ENCODE data around the gene ATMIN. TPM values are rescaled to one million over a fixed set of nuclear protein-coding genes. Genes with fewer than 3 reads are reported as not detected.

ATMIN gene
- total RNA-seq, 1 donor from 2014 or later = 95.0 TPM

- no peaks in the 10 kb centered on the region for H3K36me3 ChIP-seq
- H3K4me1 ChIP-seq = peaks cover 10% of the 10 kb centered on the region
- H3K4me3 Mint-ChIP-seq = no peak overlapping the region
- TF ChIP-seq EZH2 (IDR thresholded peaks at IDR 0.05) = no peak
- TF ChIP-seq CTCF (IDR thresholded peaks at IDR 0.05) = no peak
- TF ChIP-seq EZH2phosphoT487 (IDR thresholded peaks at IDR 0.05) = no peak
- H3K9ac ChIP-seq = no peak overlapping the region
- H3K4me3 ChIP-seq = no peak overlapping the region
- no peak overlapping the region for H2AFZ ChIP-seq (replicated peaks)
- no peaks in the 10 kb centered on the region for H3K9me3 ChIP-seq (ENCODE audit: low read depth)
- no peaks in the 10 kb centered on the region for H3K9me3 Mint-ChIP-seq
- no peak overlapping the region for H3K4me2 ChIP-seq
- H3K4me1 Mint-ChIP-seq = peaks cover 13% of the 10 kb centered on the region
- H3K27ac Mint-ChIP-seq = no peak overlapping the region
- no peak overlapping the region for H3K27ac ChIP-seq
- peaks cover 46% of the 10 kb centered on the region for H3K79me2 ChIP-seq (ENCODE audit: low read depth)
- H4K20me1 ChIP-seq (ENCODE audit: low read depth) = no peaks in the 10 kb centered on the region
- H3F3A ChIP-seq (ENCODE audit: low read depth) = no peaks in the 10 kb centered on the region
- H3K27me3 Mint-ChIP-seq (ENCODE audit: insufficient read depth, low read depth) = peaks cover 4% of the 10 kb centered on the region
- H3K27me3 ChIP-seq = no peaks in the 10 kb centered on the region
- no peak for DNase-seq (ENCODE audit: low spot score)
- peaks cover 6% of the 10 kb centered on the region for H3K36me3 Mint-ChIP-seq
Observed at GRCh38 chr16:80993834-80994233, 41.8 kb upstream of the ATMIN start.

DNA sequence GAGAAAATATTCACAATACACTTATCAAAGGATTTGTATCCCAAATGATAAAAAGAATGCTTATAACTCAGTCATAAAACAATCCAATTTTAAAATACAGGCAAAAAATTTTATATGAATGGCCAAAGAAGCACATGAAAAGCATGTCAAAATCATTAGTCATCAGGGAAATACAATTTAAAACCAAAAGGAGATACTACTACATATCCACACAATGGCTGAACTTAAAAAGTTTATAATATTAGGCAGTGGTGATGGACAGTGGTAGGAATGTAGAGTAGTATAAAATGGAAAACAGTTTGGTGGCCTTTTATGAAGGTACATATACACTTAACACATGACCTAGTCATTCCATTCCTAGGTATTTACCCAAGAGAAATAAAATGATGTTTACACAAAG is 41.2 kb upstream of the ATMIN start:
- Mint-ChIP-seq H3K4me3 (no peak overlapping the region), H3K4me1 (peaks cover 13% of the 10 kb centered on the region), H3K9me3 (peaks cover under 1% of the 10 kb centered on the region), H3K36me3 (peaks cover 12% of the 10 kb centered on the region), H3K27ac (no peak overlapping the region), H3K27me3 (ENCODE audit: insufficient read depth, low read depth) (peaks cover 4% of the 10 kb centered on the region)
- Histone ChIP-seq H2AFZ (replicated peaks) (no peak overlapping the region), H3K79me2 (ENCODE audit: low read depth) (peaks cover 52% of the 10 kb centered on the region), H3K27ac (no peak overlapping the region), H3K9me3 (ENCODE audit: low read depth) (no peaks in the 10 kb centered on the region), H3K9ac (no peak overlapping the region), H3F3A (ENCODE audit: low read depth) (no peaks in the 10 kb centered on the region), H3K4me2 (no peak overlapping the region), H3K36me3 (no peaks in the 10 kb centered on the region), H4K20me1 (ENCODE audit: low read depth) (no peaks in the 10 kb centered on the region), H3K4me1 (peaks cover 10% of the 10 kb centered on the region), H3K27me3 (no peaks in the 10 kb centered on the region), H3K4me3 (no peak overlapping the region)
- DNase-seq (ENCODE audit: low spot score) = no peak
- no peak for TF ChIP-seq EZH2phosphoT487 (IDR thresholded peaks at IDR 0.05)
- no peak for TF ChIP-seq CTCF (IDR thresholded peaks at IDR 0.05)
- no peak for TF ChIP-seq EZH2 (IDR thresholded peaks at IDR 0.05)

DNA sequence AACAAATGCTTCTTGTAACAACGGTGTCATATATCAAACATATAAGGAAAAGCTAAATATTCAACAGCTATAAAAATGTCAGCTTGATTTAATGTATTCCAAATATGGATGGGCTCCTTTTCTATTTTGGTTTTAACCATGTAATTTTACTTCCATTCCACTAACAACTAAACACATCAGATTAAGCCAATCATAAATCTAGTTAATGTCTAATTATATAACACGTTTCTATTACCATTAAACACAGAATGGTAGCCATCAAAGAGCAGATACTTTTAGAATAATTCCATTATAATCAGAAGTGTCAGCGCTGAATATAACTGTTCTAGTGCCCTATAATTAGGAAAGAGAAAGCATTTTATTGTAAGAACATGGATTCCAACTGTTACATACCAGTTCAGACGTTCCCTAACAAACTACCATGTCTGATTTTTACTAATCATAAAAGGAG is 38.9 kb upstream of the ATMIN start:
- peaks cover 4% of the 10 kb centered on the region for H3K9me3 Mint-ChIP-seq
- H3K4me3 Mint-ChIP-seq = no peak overlapping the region
- H3K27ac ChIP-seq = no peak overlapping the region
- H3F3A ChIP-seq (ENCODE audit: low read depth) = no peaks in the 10 kb centered on the region
- H4K20me1 ChIP-seq (ENCODE audit: low read depth) = no peaks in the 10 kb centered on the region
- no peaks in the 10 kb centered on the region for H3K9me3 ChIP-seq (ENCODE audit: low read depth)
- no peaks in the 10 kb centered on the region for H3K27me3 ChIP-seq
- H3K4me1 Mint-ChIP-seq = peaks cover 13% of the 10 kb centered on the region
- peaks cover 4% of the 10 kb centered on the region for H3K27me3 Mint-ChIP-seq (ENCODE audit: insufficient read depth, low read depth)
- TF ChIP-seq EZH2 (IDR thresholded peaks at IDR 0.05) (no peak), EZH2phosphoT487 (IDR thresholded peaks at IDR 0.05) (no peak), CTCF (IDR thresholded peaks at IDR 0.05) (no peak)
- H2AFZ ChIP-seq (replicated peaks) = no peak overlapping the region
- no peaks in the 10 kb centered on the region for H3K36me3 ChIP-seq
- H3K9ac ChIP-seq = no peak overlapping the region
- H3K4me3 ChIP-seq = no peak overlapping the region
- H3K4me1 ChIP-seq = peaks cover 10% of the 10 kb centered on the region
- no peak overlapping the region for H3K4me2 ChIP-seq
- peaks cover 14% of the 10 kb centered on the region for H3K36me3 Mint-ChIP-seq
- H3K27ac Mint-ChIP-seq = no peak overlapping the region
- peaks cover 75% of the 10 kb centered on the region for H3K79me2 ChIP-seq (ENCODE audit: low read depth)
- DNase-seq (ENCODE audit: low spot score) = no peak

Data from neural progenitor cell (in vitro differentiated cells).